ENCODE results near the gene ZNF260.

The ZNF260 gene

GRCh38 chr19:36489118-36489919, 38.8 kb downstream of the ZNF260 start, which contains the start of gene ZNF566:
ZNF566 (minus strand) TSS chr19:36489561; CDS start chr19:36476557, 13,004 bp downstream.
- DNase-seq, result peak; percentile 88

GRCh38 chr19:36488846-36489117, 39.3 kb downstream of the ZNF260 start:
- no peak for DNase-seq

- DNase-seq, result no peak
These were observed 39.8 kb downstream of the ZNF260 start for GRCh38 chr19:36488118-36488845.

GRCh38 chr19:36483653-36484052, 44.4 kb downstream of the ZNF260 start:
- DNase-seq, result no peak

GRCh38 chr19:36482876-36483275, 45.2 kb downstream of the ZNF260 start:
- DNase-seq, result no peak
